ENCODE data around the gene WAPL.

The WAPL gene

DNA sequence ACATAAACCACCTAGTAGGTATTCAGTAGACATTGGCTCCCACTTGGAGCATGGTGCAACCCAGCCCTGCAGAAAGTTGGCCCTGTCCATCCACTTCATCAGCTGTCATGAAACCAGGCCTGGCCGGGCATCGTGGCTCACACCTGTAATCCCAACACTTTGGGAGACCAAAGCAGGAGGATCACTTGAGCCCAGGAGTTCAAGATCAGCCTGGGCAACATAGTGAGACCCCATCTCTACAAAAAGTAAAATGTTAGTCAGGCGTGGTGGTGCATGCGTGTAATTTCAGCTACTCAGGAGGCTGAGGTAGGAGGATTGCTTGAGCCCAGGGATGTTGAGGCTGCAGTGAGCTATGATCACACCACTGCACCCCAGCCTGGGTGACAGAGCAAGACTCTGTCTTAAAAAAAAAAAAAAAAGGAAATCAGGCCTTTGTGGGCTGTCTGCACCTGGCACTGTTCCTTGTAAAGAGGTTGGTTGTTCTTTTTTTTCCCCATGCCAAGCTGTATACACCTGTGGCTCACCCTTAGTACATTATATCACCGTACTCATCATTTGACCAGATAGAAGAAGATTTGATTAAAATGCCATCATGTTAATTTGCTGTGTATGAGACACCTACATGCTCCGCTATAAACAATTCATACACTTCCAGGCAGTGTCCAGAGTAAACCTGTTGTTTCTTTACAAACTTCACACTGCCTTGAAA, 109.6 kb downstream of the WAPL start:
- DNase-seq = no peak

DNA sequence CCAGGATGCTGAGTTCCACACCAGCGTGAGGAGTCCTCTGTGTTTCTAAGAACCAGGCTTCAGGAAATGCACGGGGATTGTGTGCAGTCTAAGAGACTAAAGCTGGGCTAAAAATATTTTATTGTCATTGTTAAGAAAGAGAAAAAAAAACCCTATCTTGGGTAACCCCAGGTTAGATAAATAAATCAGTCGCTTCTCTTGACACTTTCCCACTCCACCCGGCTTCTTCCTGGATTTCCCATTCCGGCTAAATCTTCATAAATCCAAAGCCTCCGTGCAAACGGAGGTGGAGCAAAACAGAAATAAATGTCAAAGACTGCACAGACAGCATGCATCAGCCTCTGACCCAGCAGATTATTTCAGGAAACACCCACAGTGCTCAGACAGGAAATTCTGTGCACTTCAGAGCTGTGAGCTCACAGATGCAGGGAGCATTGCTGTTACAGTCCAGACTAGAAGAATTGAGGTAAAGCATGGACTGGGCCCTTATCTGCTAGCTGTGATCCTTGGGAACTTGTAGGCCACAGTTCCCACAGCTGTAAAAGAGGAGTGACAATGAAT, 110.2 kb downstream of the WAPL start:
- peak; percentile 91 for DNase-seq

DNA sequence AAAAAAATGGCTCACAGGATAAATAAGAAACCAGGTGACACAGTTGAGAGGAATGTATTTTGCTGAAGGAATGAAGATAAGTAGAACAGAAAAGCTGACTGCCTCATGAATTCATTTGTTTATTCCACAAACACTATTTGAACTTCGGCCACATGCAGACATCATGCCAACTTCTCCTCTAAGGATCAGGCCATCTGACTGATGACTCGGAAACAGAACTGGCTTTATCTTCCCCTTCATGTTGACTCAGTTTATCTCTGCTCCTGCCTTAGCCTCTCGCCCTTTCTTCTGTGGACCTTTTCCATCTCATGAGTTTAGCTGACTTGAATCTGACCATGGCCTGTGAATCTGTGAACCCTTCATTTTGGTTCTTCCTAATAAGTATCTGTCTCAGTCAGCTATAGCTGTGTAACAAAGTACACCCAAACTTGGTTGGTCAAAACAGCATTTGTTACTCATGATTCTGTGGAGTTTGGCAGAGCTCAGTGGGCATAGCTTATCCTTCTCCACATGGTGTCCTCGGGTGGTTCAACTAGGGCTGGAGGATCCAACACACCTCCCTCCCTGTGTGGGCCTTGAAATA, 111.0 kb downstream of the WAPL start:
- DNase-seq = peak; percentile 81

DNA sequence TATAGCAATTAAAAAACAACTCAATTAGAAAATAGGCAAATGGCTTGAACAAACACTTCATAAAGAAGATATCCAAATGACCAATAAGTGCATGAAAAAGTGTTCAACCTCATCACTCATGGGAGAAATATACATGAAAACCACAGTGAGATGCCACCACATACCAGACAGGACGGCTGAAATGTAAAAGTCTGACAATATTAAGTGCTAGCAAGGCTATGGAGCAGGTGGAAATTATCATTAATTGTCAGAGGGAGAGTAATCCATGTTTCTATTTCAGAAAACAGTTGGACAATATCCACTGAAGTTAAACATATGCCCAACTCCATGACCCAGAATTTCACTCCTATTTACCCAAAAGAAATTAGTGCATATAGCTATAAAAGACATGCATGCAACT, 112.4 kb downstream of the WAPL start:
- DNase-seq = no peak

DNA sequence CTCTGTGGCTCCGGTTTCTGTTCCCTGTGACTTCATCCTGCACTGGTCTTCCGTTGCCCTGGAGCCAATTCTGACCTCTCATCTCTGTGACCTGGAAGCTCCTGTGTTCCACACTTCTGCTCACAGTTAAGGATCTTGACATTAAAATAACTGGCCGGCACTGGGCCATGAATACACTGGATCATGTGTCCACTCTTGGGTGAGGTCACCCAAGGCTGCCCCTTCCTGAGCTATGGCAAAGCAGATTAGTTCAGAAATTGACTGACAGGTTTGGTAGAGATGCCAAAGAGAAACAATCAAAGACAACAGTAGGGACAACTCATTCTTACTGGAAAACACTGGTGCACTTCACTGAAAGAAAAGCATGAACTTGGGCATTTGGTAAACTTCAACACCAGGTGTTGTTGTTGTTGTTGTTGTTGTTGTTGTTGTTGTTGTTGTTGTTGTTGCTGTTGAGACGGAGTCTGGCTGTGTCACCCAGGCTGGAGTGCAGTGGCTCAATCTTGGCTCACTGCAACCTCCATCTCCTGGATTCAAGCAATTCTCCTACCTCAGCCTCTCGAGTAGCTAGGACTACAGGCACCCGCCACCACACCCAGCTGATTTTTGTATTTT, 118.3 kb downstream of the WAPL start:
- DNase-seq = no peak

DNA sequence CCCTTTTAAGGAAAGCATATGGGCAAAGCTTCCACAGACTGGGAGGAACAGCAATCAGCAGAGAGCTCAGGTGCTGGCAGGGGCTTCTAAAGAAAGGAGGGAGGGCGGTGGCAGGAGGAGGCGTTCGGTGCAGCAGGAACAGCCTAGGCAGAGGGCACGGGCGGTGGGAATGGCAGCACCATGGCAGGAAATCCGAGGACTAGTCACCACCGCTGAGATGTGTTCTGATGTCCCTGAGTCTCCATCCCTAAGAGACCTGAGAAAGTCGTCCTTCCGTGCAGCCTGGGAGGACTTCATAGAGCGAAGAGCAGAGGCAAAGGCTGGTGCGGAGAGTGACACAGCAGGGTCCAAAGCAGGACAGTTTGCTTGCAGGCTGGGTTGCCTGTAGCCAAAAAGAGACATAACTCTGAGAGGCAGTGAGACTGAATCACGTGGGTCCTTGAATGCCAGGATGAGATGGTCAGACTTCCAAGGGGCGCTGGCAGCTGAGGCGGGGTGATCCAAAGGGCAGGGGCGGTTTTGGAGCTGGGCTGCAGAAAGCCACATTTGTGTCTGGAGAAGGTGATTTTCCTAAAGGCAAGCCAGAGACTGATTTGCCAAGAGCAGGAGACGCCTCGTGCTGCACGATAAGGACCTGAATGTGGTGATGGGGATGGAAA, 119.2 kb downstream of the WAPL start:
- DNase-seq = peak; percentile 41

DNA sequence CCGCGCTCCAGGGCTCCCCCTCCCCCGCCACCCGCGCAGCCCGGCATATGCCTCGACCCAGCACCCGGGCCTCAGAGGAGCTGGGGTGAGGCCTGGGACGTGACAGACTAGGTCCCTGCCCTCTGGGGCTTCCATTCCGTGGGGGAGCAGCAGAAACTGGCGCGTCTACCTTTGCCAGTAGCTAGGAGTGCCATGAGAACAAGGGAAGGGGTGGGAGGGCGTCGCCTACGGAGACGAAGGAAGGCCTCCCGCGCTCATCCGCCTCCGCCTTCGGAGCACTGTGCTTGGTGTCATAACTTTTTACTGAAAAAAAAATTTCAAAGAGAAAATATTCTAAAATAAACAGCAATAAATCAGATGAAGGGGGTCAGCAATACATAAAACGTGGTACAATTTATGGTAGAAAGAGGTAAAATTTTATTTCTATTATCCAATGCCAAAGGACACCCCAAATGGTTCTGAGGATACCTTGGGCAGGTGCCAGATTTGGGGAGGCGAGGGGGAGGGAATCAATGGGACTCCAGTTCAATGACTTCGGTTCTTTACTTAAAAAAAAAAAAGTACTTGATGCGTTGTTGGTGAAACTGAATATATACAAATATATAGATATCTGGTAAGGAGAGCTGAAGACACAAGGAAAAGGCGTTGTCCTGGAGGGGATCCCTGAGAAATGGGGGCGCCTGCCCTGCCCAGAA, 119.9 kb downstream of the WAPL start:
- DNase-seq = peak; percentile 12

DNA sequence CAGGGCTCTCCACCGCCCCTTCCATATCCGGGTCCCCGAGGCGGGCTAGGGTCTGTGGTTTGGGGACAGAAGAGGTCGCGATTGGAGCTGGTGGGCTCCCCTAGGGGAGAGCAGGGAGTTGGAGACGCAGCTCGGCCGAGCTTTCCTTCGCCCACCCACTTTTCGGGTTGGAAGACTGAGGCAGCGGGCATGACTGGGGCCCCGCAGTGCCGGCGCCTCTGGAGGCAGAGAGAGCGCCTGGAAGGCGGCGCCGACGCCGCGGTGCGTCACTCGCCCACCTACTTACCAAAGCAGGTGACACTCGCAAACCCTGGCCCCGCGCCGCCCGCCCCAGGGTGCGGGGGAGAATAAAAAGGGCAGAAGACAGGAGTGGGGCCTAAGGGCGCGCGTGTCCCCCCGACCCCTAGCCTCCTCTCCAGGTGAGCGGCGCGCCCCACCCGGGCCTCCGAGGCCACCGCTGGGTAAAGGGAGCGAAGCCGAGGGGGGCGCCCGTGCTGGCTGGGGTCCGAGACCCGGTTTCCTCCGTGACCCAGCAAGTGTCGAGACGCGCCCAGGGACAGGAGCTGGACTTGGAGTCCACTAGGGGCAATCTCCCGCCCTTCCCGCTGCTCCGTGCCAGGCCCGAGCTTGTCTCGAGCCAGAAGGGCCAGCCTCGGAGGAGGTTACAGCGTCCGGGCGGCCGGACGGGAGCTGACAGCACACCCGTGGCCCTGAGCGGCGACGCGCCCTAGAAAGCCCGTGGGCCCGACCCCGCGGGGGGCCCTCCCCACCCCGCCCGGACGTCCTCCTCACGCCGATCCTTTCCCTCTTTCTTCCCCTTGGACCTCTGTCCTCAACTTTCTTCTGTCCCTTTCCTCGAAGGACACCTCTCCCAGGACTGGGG, 120.6 kb downstream of the WAPL start:
- DNase-seq = peak; percentile 43

DNA sequence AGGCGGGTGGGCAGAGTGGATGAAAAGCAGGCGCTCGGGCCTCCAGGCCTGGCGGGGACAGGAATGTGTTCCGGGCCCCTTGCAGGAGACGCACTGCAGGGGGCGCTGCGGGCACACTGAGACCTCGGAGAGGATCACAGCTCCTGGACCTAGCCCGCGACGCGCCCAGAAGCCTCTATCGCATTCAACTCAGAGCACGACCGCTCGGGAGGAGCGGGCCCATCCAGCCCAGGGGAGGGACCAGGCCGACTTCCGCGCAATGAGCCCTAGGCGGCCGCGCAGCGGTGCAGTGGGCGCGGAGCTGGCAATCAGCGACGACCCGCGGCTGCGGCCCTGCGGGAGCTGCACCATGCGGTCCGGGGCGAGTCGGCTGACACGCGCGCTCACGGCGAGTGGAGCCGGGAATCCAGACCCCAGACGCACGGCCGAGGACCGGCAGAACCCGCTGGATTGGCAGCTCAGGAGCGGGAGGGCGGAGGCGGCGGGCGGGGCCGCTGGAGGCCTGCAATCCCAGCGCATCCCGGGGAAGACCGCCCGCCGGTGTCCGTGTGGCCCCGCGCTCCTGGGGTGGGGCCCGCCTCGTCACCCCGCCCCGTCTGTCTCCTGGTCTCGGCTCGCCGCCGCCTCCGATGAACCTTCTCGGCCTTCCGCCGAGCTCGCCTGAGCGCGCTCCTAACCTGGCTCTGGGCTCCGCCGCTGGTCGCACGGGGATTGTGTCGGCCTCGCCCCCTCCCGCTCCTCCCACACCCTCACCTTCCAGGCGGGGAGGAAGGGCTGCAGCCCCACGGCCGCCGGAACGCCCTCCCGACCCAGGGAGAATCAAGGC, 121.5 kb downstream of the WAPL start:
- DNase-seq = peak; percentile 97

DNA sequence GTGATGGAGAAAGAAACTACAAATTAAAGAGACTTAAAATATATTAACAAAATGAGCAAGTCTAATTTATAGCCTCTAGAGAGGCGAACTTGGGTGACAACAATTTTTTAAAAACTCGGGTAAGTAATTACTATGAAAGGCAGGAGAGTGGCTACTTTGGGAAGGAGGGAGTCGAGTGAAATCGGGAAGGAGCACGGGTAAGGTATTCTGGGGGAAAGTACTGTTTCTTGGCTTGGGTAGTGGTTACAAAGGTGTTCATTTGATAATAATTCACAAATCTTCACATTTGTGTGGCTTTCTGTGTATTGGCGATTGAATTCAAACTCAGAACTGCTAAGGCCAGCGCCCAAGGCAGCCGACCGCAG, 122.1 kb downstream of the WAPL start:
- no peak for DNase-seq

DNA sequence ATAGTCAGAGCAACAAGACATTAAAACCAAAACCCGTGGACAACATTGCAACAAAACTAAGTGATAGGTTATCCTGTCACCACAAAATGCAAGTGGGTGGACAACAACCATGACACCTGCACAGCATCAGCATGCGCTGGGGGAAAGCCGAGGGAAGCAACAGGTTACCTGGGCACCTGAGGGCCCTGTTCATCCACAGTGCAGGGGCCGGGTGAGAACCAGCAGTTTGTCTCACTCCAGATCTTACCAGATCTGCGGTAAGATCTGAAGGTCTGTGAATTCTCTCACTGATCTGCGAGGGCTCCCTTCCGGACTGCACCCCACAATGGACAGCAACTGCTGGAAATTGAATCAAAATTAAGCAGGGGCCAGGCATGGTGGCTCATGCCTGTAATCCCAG, 124.5 kb downstream of the WAPL start:
- DNase-seq = no peak

DNA sequence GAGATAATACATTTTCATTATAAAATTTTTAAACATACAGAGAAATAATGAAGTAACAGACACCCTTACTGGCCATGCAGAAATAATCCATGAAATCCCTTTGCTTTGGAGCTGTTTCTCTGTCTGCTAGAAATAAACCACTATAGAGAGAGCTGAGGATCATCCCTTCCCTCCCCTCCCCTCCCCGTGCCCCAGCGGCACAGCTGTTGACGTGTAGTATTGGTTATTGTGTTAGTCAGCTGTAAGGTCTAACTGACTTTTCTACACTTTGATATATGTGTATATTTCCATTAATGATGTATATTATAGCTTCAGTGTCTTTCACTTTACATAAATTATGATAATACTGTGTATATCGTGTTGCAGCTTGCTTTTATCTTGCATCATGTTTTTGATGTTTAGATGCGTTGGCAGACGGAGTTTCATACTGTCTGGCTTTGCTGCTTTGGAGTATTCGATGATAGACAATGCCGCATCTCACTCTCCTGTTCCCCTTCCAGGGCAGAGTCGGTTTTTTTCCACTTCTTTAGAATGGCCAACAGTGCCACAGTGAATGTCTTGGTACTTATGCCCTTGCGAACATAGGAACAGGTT, 127.6 kb downstream of the WAPL start:
- no peak for DNase-seq

DNA sequence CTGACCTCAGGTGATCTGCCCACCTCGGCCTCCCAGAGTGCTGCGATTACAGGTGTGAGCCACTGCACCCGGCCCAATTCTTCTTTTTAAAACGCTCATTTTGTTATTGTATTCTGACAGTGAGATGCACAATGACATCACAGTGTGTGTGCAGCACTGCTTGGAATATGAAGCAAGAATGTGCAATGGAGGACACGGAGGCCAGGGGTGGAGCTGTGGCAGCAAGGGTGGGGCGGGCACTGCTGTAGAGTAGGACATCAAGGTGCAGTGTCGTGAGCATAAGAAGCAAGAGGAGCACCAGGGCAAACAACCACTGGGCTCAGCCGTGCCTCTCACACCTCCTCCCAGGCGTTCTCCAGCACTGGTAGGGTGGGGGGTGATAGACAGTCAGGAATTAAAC, 128.2 kb downstream of the WAPL start:
- DNase-seq = no peak

DNA sequence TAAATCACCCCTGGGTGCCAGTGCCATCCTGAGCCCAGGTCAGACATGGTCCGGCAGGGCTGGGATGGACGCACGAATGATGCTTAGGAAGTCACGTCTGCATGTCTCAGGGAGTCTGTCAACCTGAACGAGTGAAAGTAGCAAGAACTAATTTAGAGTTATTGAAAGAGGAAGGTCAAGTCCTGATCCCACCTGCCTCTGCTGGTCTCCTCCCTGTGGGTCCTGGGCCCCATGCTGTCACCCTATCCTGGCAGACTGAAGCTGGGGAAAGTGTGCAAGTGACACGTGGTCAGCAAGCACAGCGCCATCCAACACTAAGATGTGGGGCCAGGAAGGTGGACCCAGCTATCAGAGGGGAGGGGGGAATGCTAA, 128.9 kb downstream of the WAPL start:
- no peak for DNase-seq

DNA sequence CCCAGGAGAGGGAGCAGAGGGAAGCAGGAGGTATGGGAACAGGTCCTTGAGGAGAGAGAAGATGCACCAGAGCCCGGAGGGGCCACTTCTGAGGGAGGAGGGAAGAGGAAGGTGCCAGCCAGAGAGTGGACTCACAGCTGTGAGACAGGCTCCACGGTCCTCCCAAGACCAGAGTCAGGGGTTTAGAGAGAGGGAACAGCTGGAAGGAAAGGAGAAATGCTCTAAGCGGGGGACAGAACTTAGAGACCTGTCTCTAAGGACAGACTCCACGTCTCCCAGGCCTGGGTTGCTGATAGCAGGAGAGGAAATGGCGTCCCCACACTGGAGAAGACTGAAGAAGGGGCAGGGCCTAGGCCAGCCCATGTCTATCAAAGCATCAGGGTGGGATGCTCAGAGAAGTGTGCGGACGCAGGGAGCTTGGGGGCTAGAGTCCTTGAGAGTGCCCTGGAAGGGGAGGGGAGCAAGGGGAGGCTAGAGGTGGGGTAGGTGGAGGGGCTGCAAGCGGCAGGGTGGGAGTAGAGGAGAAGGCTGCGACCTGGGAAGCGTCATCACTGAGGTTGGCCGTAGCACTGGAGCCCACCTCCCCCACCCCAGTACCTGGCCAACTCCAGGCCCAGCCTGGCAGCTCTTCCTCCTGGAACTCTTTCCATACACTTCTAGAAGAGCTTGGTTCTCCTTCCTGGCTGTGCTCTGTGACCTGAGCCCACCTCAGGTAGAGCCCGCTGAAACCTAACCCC, 129.4 kb downstream of the WAPL start:
- no peak for DNase-seq

DNA sequence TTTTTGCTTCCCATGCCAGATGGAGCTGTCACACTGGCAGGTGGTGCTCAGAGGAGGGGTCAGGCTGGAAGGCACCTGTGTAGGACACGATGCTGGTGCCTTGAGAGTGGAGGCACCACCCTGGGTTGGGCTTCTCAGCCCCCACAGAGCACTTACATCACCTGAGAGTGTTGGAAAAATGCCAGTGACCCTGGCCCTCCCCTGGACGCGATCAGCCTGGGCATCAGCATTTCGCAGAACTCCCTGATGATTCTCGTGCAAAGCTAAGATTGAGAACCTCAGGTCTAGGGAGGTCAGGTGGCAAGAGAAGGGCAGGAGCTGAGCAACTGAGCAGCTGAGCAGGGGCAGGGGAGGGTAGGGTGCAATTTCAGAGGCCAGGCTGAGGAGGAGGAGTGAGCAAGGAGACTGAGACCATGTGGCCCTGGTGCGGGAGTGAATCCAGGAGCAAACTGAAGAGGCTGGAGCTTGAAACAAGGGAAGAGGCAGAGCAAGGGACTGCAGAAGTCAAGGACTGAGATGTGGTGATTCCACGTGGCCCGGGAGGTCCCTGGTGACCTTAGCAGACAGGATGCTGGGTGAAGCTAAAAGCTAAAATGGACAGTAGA, 130.3 kb downstream of the WAPL start:
- no peak for DNase-seq

DNA sequence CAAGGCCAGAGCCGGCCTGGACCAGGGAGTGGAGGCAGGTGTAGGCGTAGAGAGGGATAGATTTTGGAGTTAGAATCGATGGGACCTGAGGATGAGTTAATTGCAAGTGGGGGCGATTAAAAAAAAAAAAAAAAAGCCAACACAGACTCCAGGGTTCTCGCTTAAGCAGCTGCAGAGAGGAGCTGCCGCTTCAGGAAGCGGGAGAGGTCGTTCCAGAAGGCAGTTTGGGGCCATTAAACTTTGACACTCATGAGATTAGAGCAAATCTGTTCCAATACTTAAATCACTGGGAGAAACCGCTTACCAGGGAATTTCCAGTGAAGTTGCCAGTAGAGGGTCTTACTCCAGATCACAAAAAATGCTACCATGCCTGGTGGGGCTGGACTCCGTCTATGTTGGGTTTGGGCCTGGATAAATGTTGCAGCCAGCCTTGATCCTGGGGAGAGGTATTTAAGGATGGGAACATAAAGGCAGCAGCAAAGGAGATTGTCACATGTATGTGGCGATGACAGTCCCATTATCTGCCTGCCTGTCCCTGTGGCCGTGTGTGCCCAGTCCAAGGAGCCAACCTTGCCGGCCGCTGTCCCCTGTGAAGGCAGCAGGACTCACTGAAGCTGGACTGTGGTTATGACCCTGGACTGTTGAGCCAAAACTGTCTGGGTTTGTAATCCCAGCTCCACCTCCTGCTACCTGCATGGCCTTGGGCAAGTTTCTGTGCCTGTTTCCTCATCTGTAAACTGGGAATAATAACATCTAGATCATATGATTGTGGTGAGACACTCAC, 131.1 kb downstream of the WAPL start:
- no peak for DNase-seq

DNA sequence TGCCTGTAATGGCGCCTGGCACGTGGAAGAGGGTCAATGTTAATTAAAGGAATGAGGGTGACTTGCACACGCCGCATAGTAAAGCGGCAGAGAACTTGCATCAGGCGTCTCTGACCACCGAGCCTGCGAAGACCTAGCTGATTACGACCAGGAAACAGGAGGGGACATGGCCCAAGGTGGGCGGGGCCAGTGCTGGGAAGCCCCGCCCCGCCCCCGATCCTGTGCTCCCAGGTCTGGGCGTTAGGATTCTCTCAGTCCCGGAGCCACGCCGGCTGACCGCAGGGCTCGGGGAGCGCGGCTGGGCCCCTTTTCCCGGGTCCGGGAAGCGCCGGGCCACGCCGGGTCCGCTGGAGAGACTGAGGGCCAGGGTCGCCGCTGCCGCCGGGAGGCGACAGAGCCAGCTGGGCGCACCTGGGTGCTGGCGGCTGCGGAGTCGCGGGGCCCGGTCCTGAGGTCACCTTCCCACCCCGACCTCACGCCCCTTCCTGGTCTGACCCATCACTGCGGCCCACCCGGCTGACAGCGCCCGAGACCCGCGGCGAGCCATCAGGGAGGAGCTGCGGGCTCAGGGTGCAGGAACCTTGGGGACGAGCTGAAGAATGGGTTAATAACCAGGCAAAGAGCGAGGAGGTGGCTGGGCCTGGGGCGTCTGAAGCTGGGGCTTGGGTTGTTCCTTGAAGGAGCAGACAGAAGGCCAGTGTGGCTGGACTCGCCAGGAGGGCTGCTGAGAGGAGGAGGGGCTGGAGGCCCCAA, 132.0 kb downstream of the WAPL start:
- peak; percentile 45 for DNase-seq

All from fibroblast of skin of back (primary cell).